Memory B cell (primary cell): ENCODE data around the gene COL7A1.

Experiments used
- ATAC-seq: fragments of 150-1000 bp; cut with Tn5 transposase; 2 replicates; pipeline ENCODE4 v1.10.0; 2021; ENCODE audit warnings: low read depth, mild to moderate bottlenecking, moderate library complexity
- DNase-seq, 2 donors: peaks; one replicate each; pipeline ENCODE4 v3.0.0; 2022; ENCODE audit warnings: low spot score in 2 of 2
- H3K27ac Mint-ChIP-seq: one replicate; pipeline ENCODE4 v1.8.0; 2022; ENCODE audit warnings: mild to moderate bottlenecking, moderate library complexity, mixed read lengths
- H3K27me3 Mint-ChIP-seq: one replicate; pipeline ENCODE4 v1.8.0; 2022; ENCODE audit warnings: mixed read lengths
- H3K36me3 Mint-ChIP-seq: one replicate; pipeline ENCODE4 v1.8.0; 2022; ENCODE audit warnings: mild to moderate bottlenecking, mixed read lengths
- H3K4me1 Mint-ChIP-seq: one replicate; pipeline ENCODE4 v1.8.0; 2022; ENCODE audit warnings: mixed read lengths
- H3K4me3 Mint-ChIP-seq: one replicate; pipeline ENCODE4 v1.8.0; 2022; ENCODE audit warnings: mild to moderate bottlenecking, moderate library complexity, mixed read lengths
- H3K9me3 Mint-ChIP-seq: one replicate; pipeline ENCODE4 v1.8.0; 2022; ENCODE audit warnings: mixed read lengths

Gene COL7A1

GRCh38 chr3:48514431-48515227 is 80.5 kb downstream of the COL7A1 start:
- Mint-ChIP-seq H3K9me3 (no peaks in the 10 kb centered on the region), H3K4me1 (no peaks in the 10 kb centered on the region), H3K27ac (no peak overlapping the region), H3K4me3 (no peak overlapping the region), H3K36me3 (no peaks in the 10 kb centered on the region), H3K27me3 (peaks cover 7% of the 10 kb centered on the region)
- ATAC-seq = peak; percentile 35
- DNase-seq = no peak
